ENCODE data around the gene C6orf47.

Gene C6orf47

DNA sequence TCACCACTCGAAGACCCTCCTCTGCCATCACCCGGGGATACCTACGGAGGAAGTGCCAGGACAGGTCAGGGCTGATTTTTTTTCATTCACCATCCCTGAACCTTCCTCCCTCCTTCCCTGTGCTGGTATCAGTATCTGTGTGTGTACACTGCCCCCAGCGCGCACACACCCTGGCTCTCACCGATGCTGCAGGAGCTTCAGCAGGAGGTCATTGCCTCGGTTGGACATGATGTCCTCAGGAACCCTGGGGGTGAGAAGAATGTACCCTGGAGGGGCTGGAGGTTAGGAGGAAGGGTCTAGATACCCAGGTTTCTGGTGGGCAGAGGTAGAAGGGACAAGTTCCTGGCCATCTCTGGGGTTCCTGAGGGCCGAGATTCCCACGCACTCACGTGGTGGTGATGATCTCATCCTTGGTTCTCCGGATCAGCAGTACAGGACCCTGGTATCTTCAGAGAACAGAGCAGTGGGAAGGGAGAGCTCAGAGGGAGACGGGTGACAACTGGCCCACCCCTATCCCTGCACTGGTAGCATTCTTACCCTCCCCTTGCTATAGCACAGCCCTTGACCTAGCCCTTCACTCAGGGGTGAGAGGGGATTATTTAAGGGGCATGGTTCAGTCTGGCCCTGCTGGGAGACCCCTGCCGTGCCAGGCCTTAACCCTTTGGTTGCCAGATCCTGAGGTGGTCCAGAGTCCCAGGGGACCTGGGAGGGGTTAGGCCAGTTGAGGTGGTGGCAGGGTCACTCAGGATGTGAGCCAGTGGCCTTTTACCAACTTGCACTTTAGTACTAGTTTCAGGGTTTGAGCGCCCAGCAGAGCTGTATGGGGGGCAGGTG is 27.5 kb upstream of the C6orf47 start:
- no peak for DNase-seq (ENCODE audit: low spot score)

DNA sequence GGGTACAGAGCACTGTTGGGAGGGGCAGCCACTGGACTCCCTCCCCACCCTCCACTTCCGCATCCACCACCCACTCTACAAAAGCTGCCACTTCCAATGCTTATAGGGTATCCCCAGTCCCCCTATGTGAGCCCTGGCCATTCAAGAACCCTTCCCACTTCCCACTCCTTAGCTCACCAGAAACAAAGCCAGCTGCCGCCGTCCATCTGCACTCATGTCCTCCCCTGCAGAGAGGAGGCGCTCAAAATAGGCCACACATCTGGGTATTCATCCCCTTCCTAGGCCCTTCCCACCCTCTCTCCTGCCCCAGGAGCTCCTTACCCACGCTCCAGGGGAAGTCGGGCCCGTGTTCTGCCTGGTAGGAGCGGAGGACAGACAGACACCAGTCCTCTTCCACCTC is 26.7 kb upstream of the C6orf47 start:
- no peak for DNase-seq (ENCODE audit: low spot score)

DNA sequence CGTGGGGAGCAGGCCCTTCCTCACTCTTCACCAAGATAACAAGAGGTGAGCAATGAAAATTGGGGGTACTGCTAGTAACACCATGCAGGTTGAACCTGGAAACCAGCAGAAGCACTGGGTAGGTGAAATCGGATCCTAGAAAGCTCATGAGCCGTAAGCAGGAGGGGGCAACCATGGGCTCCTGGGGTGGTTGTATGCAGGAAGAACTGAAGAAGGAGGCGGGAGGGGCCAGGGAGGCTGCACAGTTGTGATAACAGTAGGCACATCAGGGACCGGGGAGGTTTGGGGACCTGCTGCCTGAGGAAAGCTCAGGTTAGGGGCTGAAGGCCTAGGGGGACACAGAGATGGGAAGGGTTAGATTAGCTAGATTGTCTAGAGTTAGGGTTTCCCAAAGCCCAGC is 25.9 kb upstream of the C6orf47 start:
- no peak for DNase-seq (ENCODE audit: low spot score)

DNA sequence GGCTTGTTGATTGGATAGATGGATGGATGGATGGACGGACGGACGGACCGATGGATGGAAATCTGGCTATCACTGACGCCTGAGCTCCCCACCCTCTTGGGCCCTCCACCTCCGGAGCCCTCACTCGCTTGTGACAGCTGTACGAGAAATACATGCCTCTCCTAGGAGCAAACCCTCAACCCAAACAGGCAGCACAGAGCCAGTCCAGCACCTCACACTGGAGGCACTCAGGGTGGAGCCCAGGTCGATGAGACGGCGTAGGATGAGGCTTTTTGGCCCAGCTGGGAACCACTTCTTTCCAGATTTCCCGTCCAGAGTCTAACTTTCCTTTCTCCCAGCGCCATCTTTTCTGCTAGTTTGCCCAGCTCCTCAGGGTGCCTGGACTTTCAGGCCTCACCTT is 23.0 kb upstream of the C6orf47 start:
- no peak for DNase-seq (ENCODE audit: low spot score)

DNA sequence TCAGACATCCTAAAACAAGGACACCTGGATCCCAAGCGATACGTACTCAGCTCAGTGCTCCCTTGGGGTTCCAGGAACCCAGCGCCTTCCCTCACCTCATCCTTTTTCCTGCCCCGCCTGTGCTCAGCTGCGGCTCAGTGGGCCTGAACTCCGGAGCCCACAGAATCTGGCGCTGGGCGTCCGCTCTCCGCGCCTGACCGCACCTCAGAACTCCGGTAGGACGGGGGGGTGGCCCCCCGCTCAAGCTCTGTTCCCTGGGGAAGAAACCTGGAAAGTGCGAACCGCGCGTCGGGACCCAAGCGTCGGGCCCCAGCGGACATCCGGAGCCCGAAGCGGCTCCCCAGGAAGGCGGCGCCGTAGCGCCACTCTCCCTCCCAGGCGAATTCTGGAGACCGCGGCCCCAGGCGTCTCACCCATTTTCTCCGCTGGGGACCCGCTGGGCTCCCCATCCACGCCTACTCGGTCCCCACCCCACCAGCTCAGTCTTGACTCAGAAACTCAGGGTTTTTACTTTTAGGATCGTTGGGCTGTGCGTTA is 20.6 kb upstream of the C6orf47 start:
- no peak for DNase-seq (ENCODE audit: low spot score)

DNA sequence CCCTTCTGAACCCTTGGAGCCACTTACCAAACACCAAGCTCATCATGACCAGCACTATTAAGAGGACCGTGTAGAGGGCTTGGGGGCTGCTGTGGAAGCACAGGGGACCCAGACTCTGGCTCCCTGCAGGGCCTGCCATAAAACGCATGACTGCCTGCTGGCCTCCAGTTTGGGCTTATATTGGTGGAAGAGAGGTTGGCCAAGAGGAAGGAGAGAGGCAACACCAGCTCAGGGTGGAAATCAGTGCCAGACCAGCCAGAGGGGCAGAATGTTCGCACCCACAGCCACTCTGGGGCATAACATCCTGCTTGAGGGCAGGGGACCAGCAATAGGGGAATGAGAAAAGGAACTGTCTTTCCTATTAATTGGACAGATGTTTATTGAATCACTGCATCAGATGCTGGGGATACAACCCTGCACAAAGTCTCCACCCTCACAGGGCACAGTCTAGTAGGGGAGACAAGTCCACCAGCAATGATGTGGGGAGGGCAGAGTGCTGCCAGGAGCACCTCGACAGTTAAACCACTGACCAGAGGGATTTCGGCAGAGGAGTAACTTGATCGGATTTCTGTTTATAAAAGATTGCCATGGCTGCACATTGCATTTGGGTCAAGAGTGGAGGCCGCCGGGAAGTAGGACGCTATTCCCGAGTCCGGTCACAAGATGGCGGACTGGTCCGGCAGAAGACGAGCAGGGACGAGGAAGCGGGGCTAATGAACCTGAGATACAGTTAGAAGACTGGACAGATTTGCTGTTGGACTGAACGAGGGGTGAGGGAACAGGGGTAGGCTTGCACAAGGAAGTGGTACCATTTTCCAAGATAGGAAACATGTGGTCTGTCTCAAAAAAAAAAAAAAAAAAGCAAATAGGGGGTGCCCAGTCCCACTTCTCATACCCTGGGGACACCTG is 19.9 kb upstream of the C6orf47 start, which contains the start of gene LY6G5C:
LY6G5C (minus strand) TSS at position 842 of the 909 bp plus-strand sequence; CDS start at position 148, 694 bp downstream.
- peak; percentile 87 for DNase-seq (ENCODE audit: low spot score)

DNA sequence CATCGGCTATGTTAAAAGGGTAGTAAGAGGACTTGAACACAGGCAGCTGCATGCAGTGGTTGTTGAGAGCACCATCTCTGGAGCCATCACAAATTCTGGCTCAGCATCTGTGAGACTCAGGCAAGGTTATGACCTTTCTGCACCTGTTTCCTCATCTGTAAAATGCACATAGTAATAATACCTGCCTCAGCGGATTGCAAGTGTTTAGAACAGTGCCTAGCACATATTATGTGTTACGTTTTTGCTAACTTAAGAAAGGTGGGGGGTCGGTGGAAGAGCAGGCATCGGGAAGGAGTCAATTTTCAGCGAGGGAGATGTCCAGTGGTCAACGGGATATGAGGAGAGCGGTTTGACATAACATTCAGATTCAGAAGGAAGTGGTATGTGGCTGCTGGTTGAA is 17.4 kb upstream of the C6orf47 start:
- no peak for DNase-seq (ENCODE audit: low spot score)

DNA sequence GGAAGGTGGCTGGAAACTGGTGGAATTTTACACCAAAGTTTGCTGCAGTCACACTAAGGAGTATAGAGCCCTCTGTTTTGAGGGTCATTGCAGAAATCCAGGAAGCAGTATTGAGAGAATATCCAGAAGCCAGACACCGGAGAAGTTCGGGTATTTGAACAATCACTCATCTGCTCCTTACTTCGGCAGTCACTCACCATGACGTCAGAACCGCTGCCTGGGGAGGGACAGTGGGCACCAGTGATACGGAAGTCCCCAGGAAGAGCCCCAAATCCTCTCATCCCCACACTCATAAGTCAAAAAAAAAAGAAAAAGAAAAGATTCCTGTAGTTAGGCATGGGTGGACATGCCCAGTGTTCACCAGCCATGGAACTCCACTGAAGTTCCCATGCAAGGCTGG is 16.3 kb upstream of the C6orf47 start:
- DNase-seq (ENCODE audit: low spot score), result no peak

DNA sequence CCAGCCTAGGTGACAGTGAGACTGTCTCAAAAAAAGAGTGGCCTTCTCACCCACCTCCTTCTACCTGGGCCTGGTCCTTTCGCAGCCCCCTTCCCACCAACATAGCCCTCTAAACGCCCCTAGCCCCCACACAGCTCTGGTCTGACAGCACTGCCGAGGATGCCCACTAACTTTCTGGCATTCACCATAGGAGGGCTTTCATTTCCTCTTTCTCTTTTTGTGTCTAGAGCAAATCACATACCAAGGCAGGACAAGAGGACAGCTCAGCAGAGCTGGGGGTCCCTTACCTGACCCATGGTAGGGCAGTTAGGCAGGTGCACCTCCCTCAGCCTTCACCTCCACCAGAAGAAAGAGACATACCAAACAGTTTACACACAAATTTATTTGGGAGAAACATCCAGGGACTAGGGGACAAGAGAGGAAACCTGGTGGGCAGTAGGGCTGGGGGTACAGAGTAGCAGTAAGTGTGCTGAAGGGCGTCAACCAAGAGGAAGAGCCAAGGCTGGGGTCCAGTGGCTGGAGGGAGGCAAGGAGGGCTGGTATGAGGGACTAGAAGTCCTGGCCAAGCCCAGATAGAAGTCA is 15.8 kb upstream of the C6orf47 start:
- no peak for DNase-seq (ENCODE audit: low spot score)

DNA sequence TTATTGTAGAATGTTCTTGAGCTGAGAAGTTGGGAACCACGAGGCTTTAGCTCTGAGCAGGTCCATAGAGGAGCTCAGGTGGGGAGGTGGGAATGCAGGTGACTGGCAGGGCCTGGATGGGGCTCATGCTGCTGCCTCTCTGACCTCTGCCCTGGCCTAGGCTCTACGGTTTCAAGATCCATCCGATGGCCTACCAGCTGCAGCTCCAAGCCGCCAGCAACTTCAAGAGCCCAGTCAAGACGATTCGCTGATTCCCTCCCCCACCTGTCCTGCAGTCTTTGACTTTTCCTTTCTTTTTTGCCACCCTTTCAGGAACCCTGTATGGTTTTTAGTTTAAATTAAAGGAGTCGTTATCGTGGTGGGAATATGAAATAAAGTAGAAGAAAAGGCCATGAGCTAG is 9.1 kb upstream of the C6orf47 start, which contains the start of gene LY6G5B:
LY6G5B (plus strand) TSS at position 301 of the 400 bp plus-strand sequence. CDS start 975 bp downstream, outside the sequence.
- no peak for DNase-seq (ENCODE audit: low spot score)

DNA sequence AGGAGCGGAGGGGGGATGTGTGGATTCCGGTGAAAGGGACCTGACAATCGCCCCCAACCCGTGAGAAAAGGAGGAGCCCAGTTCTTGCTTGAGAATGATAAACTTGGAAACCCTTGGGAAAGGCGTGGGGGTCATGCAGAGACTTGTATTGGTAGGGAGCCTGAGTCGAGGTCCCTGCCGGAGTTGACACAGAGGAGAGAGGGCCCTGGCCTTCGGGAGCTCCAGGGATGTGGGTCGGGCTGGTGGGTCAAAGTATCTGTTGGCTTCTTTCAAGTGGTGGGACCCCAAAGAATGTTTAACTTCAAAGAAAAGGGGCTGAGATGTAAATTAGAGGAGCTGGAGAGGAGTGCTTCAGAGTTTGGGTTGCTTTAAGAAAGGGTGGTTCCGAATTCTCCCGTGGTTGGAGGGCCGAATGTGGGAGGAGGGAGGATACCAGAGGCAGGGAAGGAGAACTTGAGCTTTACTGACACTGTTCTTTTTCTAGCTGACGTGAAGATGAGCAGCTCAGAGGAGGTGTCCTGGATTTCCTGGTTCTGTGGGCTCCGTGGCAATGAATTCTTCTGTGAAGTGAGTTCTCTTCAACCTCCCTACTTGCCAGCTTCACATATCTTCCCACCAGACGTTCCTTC is 5.9 kb upstream of the C6orf47 start:
- no peak for DNase-seq (ENCODE audit: low spot score)

DNA sequence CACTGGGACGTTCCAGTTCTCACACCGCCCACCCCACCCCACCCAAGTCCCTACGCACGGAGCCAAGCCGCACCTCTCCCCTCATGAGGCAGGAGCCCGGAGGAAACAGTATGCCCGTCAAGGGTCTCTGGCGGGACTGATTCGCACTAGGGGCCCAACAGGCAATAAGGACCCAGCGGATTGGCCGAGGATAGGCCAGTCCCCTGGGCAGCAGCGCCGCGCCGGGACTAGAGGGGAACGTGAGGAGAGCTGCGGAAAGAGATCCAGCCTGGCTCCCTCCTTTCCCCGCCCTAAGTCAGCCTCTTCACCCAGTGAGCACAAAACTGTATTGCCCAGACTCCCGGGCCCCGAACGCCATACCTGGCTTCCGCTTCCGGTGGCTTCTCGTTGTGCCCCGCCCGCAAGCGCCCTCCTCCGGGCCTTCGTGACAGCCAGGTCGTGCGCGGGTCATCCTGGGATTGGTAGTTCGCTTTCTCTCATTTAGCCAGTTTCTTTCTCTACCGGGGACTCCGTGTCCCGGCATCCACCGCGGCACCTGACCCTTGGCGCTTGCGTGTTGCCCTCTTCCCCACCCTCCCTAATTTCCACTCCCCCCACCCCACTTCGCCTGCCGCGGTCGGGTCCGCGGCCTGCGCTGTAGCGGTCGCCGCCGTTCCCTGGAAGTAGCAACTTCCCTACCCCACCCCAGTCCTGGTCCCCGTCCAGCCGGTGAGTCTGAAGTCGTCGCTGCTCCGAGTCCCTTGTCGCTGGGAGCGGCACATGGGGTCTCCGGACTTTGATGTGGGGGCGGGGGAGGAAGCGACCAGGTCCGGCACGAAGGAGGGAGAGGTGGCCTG is 5.1 kb upstream of the C6orf47 start, which contains the start of gene CSNK2B:
CSNK2B (plus strand) TSS at position 580 of the 836 bp plus-strand sequence. CDS start 752 bp downstream, outside the sequence.
- DNase-seq (ENCODE audit: low spot score), result peak; percentile 99

DNA sequence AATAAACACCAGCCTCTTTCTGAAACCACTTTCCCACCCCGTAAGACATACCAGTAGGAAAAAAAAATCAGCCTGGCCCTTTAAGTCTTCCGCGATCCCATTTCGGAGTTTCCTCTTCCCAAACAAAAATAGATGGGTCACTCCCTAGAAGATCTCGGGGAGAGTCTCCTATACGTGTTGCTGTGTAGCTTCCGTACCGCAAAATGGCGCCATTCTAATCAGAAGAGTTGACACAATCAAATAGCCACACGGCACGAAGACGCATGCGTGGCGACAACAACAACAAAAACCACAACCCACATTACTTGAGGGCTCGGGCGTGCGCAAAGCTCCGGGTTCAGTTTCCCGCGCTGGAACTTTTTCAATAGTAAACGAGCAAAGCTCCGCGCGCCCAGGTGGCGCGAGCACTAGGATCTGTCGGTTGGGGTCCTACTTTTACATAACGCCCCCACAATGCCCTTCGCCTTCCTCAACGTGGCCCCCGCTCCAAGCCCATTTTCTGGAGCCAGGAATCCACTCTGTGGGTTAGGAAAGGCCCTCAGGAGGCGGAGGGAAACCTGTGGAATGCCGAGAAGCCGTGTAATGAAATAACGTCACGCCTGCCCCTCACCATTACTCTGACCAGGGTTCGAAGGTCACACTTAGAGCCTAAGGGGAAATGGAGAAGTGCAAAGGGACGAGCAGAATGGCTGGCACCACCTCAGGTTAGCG is 4.4 kb upstream of the C6orf47 start, which contains the start of gene GPANK1:
GPANK1 (minus strand) TSS at position 208 of the 711 bp plus-strand sequence. CDS start 519 bp downstream, outside the sequence.
- peak; percentile 99 for DNase-seq (ENCODE audit: low spot score)

DNA sequence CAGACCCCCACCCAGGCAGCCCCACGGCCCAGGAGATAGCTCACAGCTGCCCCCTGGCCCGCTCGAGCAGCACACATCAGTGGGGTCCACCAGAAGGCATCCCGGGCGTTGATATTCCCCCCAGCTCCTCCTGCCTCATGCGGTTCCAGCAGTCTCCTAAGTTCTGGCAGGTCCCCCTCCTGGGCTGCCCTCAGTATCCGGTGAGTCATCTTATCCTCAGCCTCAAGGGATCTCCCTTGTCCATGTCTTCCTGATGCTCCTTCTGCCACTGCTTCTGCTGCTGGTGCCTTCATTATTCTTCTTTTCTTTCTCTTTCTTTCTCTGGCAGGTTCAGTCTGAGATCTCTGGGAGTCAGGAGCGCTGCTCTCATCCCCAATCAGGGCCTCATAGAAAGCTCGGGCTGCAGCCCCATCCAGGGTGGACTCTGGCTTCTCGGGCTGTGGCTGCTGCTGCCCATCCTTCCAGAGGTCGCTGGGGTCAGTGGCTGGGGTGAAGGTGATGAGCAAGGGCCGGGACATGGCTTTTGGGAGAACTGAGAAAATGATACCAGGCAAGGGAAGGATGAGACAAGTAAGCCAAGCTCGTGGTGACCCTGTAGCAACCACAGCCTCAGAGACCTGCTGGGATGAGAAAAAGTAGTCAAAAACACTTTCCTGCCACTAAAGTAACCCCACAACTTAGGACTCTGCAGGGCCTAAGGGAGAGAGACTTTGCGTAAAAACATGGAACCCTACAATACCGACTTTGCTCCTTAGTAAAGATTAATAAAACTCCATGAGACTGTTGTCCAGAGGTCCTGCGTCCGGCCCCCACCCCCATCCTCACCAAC is 3.6 kb upstream of the C6orf47 start:
- no peak for DNase-seq (ENCODE audit: low spot score)

DNA sequence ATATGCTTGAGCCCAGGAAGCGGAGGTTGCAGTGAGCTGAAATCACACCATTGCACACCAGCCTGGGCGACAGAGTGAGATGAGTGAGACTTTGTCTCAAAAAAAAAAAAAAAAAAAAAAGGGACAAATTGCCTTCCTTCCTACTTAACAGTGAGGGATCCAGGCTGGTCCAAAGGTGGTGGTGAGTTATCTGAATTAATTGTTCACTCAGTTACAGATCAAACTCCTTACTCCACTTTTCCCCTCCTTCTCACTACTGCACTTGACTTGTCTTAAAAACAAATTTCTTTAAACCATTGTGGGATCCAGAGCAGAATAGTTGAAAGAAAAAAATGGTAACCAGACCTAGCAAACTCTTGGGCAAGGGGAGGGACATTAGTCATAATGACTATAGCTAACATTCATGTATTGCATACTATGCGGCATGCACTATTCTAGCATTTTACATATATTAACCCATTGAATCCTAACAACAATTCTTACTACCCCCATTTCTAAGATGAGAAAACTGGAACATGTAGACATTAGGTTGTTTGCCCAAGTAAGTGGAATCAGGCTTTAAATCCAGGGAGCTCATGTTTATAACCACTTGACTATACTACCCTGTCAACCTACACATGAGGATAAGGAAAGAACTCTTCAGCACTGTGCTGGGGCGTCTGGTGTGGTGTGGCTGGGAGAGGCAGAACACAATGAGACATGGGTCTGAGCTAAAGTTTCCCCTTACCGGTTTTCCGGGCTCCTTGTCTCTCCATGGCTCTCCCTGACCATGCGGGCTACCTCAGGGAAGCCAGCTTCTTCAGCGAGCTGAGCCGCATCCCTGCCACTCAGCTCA is 2.8 kb upstream of the C6orf47 start:
- DNase-seq (ENCODE audit: low spot score), result no peak

DNA sequence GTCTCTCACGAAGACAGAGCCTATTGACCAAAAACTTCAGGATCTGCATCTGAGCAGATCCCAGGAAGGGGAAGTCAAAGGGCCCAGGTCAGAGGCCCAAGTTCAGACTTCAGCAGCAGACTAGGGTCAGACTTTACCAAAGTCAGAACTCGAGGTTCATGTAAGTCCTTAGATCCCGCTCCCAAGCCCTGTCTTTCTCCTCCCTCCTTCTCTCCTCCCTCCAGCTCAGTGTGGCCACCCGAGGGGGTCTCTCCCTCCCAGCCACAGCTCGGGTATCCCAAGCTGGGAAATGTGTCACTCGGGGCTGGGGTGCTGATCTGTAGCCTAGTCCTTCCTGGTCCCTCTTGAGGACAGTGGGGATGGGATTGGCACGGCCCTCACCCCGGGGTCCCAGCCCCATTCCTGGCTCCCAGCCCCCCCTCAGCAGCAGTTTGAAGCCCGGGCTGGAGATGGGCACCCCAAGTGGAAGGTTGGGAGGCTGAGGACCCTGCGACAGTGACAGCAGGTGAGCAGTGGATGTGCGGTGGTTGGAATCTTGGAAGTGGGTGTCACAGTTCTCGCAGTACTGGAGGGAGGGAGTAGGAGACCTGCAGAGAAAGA is 1.6 kb upstream of the C6orf47 start:
- no peak for DNase-seq (ENCODE audit: low spot score)
